CD4-positive, alpha-beta T cell treated with Interleukin-4 for 4 hours (primary cell): ENCODE measurements around the gene TNFSF18.
"Not testable (repeated sequence)": the region's sequence is repeated elsewhere in the genome, so short reads cannot be mapped to it uniquely, and the experiment has no call there.

Experiments
- DNase-seq: peaks from one replicate; pipeline ENCODE4 v3.0.0-alpha.2; 2020

The TNFSF18 gene, protein sequence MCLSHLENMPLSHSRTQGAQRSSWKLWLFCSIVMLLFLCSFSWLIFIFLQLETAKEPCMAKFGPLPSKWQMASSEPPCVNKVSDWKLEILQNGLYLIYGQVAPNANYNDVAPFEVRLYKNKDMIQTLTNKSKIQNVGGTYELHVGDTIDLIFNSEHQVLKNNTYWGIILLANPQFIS

DNA sequence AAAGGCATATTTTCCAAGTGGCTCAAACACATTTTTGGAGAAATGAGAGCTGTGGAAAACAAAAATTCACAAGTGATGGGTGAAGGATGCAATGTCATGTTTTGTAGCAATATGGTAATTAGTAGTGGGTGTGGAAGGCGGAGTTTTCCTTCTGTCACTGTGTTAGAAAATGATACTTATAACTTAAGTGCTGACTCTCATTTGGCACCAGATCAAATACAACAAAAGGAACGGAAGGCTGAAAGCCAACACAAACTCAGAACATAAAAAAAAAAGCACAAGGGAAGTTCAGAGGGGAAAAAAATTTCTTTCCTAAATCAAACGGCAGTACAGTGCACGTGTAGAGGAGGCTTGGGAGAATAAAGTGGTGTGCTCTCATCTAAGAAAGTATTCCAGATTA, at the start of gene TNFSF18:
Gene TNFSF18, minus strand, starts transcription at position 77 of the 400 bp plus-strand sequence. Its CDS starts 45 bp downstream, at position 32.
- no peak for DNase-seq

DNA sequence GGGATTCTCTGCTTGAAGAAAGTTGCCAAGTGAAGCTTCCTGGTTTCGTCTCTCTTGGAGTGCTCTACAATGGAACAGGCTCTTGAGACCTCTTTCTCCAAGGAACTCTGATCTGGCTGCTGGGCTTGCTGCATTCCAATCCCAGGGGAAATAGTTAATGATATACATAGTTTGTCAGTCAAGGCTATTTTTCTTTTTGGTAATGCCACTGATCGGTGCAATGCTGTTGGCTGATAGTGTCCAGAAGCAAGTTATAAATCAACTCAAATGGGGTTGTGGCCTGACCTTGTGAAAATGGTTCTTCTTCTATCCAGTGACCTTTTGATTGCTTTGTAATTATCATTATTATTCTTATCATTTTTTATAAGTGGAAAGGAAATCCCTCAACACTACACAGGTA, 48.4 kb upstream of the TNFSF18 start:
- DNase-seq, result no peak

DNA sequence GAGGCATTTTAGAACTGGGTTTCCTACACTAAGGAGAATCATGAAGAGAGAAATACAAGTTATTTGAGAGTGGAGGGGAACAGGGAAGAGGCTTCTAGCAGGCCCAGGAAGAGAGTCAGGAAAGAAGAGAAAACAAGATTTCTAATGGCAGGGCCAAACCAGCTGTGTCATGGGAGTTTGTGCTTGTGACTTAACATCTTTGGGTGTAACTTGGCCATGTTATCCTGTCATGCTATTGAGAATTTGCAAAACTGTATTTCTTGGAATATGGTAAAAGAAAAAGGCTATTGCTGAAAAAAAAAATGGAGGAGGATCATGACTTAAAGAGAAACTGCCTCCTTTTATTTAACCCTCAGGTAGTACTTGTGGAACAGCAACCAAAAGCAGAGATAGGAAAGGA, 47.4 kb upstream of the TNFSF18 start:
- no peak for DNase-seq

DNA sequence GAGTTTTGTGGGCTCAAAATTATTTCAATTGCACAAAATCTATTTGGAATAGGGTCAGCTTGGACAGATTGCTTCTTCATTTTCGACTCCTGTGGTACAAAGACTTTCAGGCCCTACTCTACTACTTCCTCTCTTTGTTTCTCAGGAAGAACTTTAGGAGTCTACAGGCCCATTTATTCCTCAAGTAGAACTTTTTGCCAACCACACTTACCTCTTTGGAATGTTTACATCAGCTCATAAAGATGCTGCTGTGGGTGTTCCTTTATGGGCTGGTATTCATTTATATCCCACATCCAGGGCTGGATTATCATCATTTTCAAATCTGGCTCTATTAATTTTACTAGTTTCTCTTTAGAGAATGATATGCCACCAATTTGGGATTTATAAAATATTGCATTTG, 46.3 kb upstream of the TNFSF18 start:
- DNase-seq, result no peak

DNA sequence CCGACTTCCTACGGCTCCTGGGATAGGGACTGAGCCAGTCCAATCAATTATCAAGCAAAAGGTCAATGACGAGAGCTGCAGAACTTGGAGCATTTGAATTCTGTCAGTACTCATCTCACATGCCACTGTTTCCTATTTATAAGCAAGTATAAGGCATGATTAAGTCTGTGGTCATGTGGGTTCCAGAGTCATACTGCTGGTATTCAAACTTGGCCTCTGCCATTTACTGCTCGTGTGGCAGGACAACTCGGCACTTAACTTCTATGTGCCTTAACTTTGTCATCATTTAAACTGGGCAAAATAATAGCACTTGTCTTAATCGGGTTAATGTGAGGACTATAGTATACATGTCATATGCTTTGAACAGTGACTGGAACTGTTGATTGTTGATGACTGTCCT, 44.9 kb upstream of the TNFSF18 start:
- DNase-seq, result no peak

DNA sequence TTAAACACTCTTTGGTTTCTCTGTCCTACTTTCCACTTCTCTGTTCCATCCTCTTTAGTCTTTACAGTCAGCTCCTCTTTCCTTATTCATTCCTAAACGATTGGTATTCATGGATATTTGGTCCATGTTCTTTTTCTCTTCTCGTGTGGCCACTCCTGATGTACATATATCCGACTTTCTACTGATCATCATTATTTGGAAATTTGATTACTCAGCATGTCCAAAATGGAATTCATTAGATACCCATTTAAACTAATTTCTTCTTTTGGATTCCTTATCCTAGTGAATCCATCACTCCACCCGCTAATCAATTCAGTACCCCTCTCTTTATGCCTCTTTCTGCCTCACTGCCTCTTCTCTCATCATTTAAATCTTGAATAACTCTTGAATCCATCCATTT, 43.8 kb upstream of the TNFSF18 start:
- DNase-seq, result no peak

DNA sequence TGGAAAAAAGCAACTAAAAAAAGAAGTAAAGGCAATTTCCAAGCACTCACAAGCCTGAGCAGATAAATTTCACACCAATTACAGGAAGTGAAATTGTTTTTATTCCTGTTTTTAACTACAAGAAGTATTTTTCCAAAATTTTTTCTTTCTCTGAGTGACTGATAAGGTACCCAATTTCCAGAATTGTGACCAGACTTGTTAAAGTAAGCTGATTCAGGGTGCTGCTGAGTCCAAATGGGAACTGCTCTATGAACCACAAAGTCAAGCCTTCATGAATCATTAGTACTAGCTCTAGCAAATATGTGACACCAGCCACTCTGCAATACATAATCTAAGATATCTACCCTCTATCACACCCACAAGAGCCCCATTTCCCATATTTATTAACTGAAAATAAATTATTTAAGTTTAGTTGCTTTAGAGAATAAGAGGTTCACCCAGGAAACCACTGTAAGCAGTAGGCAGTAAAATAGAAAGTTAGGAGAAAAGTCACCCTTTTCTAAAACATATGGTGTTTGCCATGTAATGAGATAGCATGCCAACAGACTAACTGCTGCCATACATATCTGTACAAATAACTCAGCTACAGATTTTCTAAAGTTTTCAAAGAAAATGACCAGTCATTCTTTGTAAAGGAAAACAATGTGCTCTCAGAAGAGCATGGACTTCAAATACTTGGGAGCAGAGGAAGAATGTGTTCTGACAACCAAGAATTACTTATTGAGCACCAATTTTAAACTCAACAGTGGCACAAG, 43.1 kb upstream of the TNFSF18 start:
- DNase-seq, result no peak

DNA sequence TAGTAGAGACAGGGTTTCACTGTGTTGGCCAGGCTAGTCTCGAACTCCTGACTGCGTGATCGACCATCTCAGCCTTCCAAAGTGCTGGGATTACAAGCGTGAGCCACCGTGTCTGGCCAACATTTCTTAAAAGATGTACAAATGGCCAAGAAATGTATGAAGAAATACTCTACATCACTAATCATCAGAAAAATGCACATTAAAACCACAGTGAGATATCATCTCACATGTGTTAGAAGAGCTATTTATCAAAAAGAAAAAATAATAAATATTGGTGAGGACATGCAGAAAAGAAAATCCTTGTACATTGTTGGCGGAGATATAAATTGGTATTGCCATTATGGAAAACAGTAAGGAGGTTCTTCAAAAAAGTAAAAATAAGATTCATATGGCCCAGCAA, 33.6 kb upstream of the TNFSF18 start:
- no peak for DNase-seq

DNA sequence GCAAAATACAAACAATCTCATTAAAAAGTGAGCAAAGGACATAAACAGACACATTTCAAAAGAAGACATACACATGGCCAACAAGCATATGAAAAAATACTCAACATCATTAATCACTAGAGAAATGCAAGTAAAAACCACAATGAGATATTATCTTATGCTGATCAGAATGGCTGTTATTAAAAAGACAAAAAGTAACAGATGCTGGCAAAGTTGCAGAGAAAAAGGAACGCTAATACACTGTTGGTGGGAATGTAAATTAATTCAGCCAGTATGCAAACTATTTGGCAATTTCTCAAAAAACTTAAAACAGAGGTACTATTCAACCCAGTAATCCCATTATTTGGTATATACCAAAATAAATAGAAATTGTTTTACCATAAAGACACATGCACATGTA, 32.2 kb upstream of the TNFSF18 start:
- no peak for DNase-seq

DNA sequence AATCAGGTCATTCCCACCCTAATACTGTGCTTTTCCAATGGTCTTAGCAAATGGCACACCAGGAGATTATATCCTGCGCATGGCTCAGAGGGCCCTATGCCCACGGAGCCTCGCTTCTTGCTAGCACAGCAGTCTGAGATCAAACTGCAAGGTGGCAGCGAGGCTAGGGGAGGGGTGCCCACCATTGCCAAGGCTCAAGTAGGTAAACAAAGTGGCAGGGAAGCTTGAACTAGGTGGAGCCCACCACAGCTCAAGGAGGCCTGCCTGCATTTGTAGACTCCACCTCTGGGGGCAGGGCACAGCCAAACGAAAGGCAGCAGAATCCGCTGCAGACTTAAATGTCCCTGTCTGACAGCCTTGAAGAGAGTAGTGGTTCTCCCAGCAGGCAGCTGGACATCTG, 23.5 kb upstream of the TNFSF18 start:
- not testable (repeated sequence) for DNase-seq

DNA sequence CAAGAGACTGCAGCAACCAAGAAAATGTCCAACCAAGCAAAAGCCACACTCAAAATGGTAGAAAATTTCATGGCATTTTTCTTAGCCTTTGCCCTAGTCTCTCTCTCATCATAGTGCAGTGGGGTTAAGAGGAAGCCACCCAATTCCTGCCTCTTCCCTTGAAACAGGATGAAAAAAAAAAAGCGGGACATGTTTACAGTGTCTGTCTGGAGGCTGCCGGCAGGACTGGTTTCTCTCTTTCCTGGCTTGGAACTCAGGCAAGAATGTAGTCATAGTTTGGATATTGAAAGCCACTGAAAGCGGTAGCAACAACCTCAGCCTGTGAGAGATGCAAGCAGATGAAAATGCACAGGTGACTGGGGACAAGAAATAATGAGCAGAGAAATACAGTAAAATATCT, 13.3 kb upstream of the TNFSF18 start:
- no peak for DNase-seq

DNA sequence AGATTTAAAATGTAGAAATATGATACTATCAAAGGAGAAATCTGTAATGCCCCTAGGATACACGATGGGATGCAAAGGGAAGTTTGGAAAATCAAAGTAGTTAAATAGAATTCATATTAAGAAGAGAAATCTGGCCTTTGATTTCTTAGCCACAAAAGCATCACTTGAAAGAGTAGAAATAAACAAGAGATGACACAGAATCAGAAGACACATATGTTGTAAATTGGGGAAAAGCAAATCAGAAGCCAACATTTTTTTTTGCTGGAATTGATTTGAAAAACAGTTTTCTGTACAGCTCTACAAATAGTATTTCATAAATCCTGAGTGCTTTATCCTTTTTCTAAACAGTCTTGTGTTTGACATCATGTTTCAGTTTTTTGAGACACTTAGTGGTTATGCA, 12.4 kb upstream of the TNFSF18 start:
- DNase-seq, result no peak

DNA sequence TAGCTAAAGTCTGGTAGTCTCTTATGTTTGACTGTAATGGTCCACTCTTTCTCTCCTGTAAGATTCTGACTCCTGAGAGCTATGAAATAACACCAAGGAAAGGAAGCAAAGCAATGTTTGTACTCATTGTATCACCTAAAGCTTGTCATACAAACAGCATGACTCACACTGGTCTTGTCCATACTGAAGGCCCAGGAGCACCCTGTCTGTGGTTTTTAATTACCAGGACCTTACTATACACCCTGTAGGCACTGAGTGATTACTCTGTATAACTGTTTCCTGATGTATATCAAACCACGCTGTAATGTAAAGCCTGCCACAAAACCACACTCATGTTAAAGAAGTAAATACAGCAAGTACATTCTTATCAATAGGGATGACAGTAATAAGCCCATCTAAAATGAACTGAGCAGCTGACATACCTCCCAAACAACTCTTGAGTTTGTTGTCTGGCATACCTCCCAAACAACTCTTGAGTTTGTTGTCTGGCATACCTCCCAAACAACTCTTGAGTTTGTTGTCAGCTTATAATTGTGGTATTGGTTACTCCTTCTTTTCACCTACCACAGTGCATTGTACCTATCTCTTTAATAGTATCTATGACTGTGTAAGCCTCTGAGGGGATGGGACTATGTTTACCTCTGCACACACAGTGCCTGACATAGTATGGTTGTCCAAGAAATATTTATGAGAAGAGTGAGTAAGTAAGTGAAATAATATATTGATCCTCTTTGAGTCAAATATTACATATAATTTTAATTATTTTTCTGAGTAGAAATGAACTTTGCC, 11.6 kb upstream of the TNFSF18 start:
- no peak for DNase-seq

DNA sequence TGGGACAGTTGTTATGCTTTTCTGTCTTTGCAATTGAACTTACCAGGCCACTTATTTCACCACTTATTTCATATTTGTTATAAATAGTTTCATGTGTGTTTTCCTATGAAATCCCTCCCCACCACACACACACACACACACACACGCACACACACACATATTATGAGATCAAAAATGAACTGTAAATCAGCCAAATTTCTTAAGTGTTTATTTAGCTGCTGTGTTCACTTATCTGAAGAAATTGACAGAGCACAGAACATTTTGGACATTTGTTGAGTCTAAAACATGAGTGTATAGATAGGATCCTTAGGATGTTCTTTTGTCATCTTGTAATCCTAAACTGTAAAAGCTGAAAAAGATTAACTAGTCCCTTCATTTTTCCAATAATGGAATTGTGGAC, 7.8 kb upstream of the TNFSF18 start:
- DNase-seq, result no peak

DNA sequence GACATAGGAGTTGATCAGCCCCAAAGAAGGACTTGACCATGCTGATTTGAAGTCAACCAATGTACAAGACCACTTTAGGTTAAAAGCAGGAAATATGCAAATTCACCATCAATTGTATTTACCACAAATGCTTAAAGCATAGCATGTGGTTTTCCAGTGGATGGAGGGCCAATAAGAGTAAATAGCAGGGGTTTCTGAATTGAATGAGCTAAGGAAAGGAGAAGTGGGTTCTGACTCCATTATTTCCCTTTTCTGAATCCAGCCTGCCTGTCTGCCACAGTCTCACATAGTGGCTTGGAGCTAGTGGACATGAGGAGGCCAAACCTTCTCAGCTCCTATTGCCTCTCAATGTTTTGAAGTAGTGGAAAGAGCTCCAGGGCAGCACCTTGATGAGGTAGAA, 7.2 kb upstream of the TNFSF18 start:
- no peak for DNase-seq

DNA sequence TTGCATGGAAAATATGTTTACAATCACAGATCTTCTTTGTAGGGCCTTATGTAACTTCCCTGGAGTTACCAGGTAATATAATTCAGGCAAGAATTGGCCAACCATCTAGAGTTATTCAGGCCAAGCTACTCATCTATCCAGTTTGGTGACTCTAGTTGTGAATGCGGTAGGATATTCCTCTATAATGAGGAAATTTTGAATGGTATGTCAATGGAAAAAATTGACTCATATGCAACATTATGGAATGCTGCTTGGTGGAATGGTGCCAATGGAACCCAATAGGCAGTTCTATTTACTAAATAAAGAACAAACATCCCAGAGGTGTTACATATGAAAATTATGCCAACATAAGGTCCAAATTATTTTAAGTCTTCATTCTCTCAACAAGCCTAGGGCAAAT, 5.6 kb upstream of the TNFSF18 start:
- no peak for DNase-seq

DNA sequence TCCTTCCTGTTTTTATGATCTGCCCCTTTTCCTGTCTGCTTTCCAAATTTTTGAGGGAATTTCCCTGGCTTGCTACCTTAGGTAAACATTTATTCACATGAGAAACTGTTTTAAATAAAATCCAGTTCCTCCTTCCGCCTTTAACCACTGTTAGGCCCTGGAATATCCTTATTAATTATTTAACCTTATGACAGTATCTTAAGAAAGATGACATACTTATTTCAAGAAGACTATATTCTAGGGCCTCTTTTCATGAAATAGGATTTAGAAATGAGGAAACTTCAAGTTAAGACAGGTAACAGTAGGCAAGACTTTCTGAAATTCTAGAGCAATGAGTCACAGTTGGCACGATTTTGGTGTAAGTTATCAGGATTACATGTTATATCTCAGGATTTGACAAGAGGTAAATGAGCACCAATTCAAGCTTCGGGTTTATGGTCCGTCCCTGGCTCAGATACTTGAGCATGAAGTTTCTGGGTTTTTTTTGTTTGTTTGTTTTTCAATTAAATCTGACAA, 2.0 kb upstream of the TNFSF18 start:
- DNase-seq, result no peak

DNA sequence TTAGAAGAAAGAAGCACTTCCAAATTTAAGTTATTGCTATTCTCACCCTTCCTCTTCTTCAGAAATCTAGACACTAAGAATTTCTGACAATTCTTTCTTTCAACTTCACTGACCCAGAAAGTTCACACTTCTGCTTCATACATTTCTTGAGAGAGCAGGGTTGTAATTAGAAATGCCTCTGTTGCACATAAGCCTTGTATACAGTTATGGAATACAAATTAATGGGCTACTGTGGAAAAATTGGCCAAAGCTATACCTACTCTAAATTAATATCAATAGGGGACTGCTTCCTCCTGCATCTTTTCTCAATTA, 1.5 kb downstream of the TNFSF18 start:
- no peak for DNase-seq

DNA sequence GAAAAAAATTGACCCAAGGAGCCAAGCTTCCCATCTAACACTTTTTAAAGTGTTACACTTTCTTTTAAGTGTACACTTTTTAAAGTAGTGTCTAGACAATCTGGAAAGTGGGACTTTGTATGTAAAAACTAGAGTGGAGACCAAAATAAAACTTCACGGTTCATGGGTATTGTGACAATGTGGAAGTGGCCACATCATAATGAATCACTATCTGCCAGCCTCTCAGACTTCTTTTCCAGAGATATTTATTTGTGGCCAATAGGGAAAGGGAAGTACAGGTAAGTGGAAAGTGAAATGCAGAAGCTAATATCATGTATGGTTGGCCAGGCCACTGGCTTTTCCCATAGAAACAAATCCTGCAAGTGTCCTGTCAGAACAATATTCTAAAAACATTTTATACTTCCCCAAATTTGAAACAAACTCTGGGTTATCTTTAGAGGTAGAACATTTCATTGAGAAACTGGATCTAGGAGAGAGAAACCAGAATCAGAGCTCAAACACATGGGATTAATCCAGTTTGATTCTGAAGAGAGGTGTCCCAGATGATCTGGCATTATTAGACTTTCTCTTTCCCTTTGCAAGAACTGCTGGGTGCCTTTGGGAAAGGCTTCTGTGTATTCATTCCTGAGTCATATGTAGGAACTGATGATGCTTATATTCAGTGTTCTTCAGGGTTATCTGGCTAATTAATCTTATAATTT, 2.0 kb downstream of the TNFSF18 start:
- DNase-seq, result no peak

DNA sequence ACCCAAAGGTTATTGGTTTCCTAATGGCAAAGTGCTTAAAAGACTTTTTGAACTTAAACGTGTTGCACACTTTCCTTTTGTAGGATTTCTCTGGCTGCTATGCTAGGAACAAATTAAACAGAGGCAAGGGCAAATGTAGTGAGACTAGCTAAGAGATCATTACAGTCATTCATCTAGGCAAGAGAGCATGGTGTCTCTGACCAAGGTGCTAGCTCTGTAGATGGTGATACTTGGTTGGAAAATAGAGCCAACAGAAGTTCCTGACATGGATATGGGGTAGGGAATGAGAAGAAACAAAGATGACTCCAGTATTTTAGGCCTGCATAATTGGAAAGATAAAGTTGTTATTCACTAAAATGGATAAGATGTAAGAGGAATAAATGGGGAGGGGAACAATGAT, 6.1 kb downstream of the TNFSF18 start:
- DNase-seq, result no peak

DNA sequence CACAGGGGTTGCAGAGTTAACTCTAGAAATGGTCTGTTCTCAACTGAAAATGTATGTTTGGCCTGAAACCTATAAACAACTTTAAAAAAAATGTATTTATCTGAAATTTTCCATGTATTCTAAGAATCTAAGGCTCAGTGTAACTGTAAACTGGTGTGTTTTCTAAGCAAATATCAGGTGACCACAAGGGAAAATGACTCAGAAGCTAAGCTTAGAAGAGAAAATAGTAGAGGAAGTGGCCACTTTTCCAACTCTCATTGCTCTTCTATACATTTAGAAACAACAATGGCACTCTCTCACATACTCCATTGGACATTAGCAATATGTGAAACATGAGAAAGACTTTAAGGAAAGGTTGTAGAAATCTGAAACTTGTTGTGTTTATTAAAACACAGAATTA, 7.5 kb downstream of the TNFSF18 start:
- no peak for DNase-seq

DNA sequence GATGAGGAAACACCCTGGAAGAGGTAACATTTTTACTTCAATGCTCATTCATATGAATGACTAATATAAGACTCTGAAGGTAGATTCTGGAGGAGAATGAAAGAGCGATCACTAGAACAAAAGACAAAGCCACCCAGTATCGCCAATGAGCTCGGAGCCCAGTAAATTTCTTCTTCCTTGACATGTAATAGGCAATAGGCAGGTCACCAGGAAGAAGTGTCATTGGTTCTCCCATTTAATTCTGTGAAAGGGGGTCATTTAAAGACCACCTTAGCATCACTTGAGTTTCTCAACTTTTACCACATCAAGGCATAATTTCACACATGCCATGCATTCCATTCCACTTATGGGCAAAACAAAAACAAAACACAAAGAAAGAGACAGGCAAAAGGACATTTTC, 7.9 kb downstream of the TNFSF18 start:
- no peak for DNase-seq

DNA sequence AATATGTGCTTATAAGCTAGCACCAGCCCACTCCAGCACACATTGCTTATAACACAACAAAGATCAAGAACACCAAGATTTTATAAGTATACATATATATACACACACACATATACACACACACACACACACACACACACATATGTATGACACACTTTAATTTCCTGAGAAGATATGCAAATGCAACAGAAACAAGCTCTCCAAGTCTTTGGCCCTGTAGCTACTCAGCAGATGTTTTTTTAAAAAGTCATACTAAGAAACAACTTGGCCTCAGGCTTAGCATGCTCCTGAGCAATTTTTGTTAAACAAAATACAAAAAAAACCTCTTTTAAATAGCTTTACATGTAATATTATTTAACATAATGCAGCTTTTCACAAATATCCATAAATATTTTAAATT, 11.1 kb downstream of the TNFSF18 start:
- no peak for DNase-seq
